GM12872 (cell line): Measurements from ENCODE around the gene ARL16.

Experiments used
- TF ChIP-seq, protein P1 (sequence below): IDR thresholded peaks from 3 replicates; pipeline ENCODE4 v1.5.1; 2011; ENCODE audit warnings: low read depth, mild to moderate bottlenecking, low read length, moderate library complexity; ENCODE audit not compliant: insufficient read depth

ARL16 gene

DNA sequence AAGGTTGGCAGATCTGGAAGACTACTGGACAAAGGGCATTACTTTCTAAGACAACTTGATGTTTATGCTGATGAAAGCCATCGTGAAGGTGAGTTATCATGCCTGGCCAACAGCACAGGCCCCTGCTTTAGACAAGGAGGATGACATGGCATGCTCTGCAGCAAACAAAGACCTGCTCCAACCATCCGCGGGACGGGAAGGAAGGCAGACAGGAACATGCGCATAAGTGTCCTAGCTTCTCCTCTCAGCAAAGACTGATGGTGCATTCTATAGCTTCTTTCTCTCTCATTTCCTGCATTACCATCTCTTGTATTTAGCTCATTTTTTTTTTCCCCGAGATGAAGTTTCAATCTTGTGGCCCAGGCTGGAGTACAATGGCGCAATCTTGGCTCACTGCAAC is 52.1 kb downstream of the ARL16 start:
- TF ChIP-seq, protein P1, sequence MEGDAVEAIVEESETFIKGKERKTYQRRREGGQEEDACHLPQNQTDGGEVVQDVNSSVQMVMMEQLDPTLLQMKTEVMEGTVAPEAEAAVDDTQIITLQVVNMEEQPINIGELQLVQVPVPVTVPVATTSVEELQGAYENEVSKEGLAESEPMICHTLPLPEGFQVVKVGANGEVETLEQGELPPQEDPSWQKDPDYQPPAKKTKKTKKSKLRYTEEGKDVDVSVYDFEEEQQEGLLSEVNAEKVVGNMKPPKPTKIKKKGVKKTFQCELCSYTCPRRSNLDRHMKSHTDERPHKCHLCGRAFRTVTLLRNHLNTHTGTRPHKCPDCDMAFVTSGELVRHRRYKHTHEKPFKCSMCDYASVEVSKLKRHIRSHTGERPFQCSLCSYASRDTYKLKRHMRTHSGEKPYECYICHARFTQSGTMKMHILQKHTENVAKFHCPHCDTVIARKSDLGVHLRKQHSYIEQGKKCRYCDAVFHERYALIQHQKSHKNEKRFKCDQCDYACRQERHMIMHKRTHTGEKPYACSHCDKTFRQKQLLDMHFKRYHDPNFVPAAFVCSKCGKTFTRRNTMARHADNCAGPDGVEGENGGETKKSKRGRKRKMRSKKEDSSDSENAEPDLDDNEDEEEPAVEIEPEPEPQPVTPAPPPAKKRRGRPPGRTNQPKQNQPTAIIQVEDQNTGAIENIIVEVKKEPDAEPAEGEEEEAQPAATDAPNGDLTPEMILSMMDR, result no peak
